GM21786 (cell line): ENCODE measurements around the gene FZD8.

Experiments
- ATAC-seq: cut with Tn5 transposase; IDR thresholded peaks from one replicate; pipeline ENCODE4 v1.9.1; 2021; ENCODE audit not compliant: unreplicated experiment

The FZD8 gene

GRCh38 chr10:35607475-35608327, 34.4 kb downstream of the FZD8 start:
- no peak for ATAC-seq

- ATAC-seq: no peak
These were observed 35.7 kb downstream of the FZD8 start for GRCh38 chr10:35606430-35606829.

- ATAC-seq: no peak
These were observed 36.9 kb downstream of the FZD8 start, which contains the start of gene GJD4 for GRCh38 chr10:35605191-35605590. GJD4 (plus strand) TSS chr10:35605341; CDS start chr10:35605568, 227 bp downstream.

GRCh38 chr10:35600193-35600592, 41.9 kb downstream of the FZD8 start:
- ATAC-seq: no peak

- no peak for ATAC-seq
These were observed 43.7 kb downstream of the FZD8 start for GRCh38 chr10:35598379-35598778.

GRCh38 chr10:35595106-35595505, 47.0 kb downstream of the FZD8 start:
- ATAC-seq: no peak

- no peak for ATAC-seq
These were observed 47.7 kb downstream of the FZD8 start for GRCh38 chr10:35594115-35595079.

GRCh38 chr10:35592441-35592840, 49.7 kb downstream of the FZD8 start:
- ATAC-seq: no peak

GRCh38 chr10:35588836-35589235, 53.3 kb downstream of the FZD8 start:
- no peak for ATAC-seq
